DND-41 (cell line): ENCODE measurements around the gene OR4C12.
"Not testable (repeated sequence)": the region's sequence is repeated elsewhere in the genome, so short reads cannot be mapped to it uniquely, and the experiment has no call there.

Experiments used
- ATAC-seq: fragments of 200-7000 bp; cut with Tn5 transposase; 3 replicates; pipeline ENCODE4 v1.9.1; 2021; ENCODE audit warnings: low read depth; ENCODE audit not compliant: insufficient read depth
- DNase-seq: peaks from one replicate; pipeline ENCODE4 v3.0.0-alpha.2; 2020
- H2AFZ ChIP-seq: 2 replicates; pipeline ENCODE4 v1.6.0; 2012; ENCODE audit warnings: low read depth, low read length
- H3K27ac ChIP-seq: 2 replicates; pipeline ENCODE4 v1.5.1; 2012; ENCODE audit warnings: low read length, inconsistent platforms
- H3K27me3 ChIP-seq: fragments of 200-600 bp; sonication (generic); 2 replicates; pipeline ENCODE4 v1.6.0; 2012; ENCODE audit warnings: low read length, mild to moderate bottlenecking, inconsistent platforms; ENCODE audit not compliant: insufficient read depth, poor library complexity
- H3K36me3 ChIP-seq: 2 replicates; pipeline ENCODE4 v1.5.1; 2012; ENCODE audit warnings: low read length, inconsistent platforms; ENCODE audit not compliant: insufficient read depth
- H3K4me1 ChIP-seq: 2 replicates; pipeline ENCODE4 v1.5.1; 2012; ENCODE audit warnings: mild to moderate bottlenecking, low read length; ENCODE audit not compliant: insufficient read depth
- H3K4me2 ChIP-seq: 2 replicates; pipeline ENCODE4 v1.6.0; 2012; ENCODE audit warnings: mild to moderate bottlenecking, moderate library complexity, low read length, inconsistent platforms; ENCODE audit not compliant: insufficient read depth
- H3K4me3 ChIP-seq, 2 experiments: fragments of 200-600 bp in 1 of 2; shearing (Covaris generic) in 1 of 2; 2 replicates each; pipeline ENCODE4 v1.5.1; 2012 to 2016; ENCODE audit warnings: inconsistent platforms in 2 of 2, low read length in 2 of 2, mild to moderate bottlenecking in 2 of 2, low read depth in 1 of 2, moderate library complexity in 1 of 2
- H3K79me2 ChIP-seq: 2 replicates; pipeline ENCODE4 v1.6.0; 2012; ENCODE audit warnings: low read length, inconsistent platforms; ENCODE audit not compliant: insufficient read depth
- H3K9ac ChIP-seq: 2 replicates; pipeline ENCODE4 v1.6.0; 2012; ENCODE audit warnings: low read depth, mild to moderate bottlenecking, inconsistent platforms, low read length, moderate library complexity
- H3K9me3 ChIP-seq: 2 replicates; pipeline ENCODE4 v1.5.1; 2012; ENCODE audit warnings: low read length, moderate library complexity, mild to moderate bottlenecking, inconsistent platforms; ENCODE audit not compliant: insufficient read depth, severe bottlenecking
- H4K20me1 ChIP-seq: 2 replicates; pipeline ENCODE4 v1.6.0; 2012; ENCODE audit warnings: low read length; ENCODE audit not compliant: insufficient read depth
- CTCF ChIP-seq: IDR thresholded peaks from 2 replicates; pipeline ENCODE4 v1.5.1; 2012; ENCODE audit warnings: borderline replicate concordance, low read length, moderate library complexity, mild to moderate bottlenecking; ENCODE audit not compliant: poor library complexity, severe bottlenecking; ENCODE audit errors: extremely low read depth
- EZH2 ChIP-seq: IDR thresholded peaks from 3 replicates; pipeline ENCODE4 v1.6.1; 2012; ENCODE audit warnings: borderline replicate concordance, low read depth, mild to moderate bottlenecking, moderate library complexity, low read length, inconsistent platforms; ENCODE audit not compliant: severe bottlenecking

OR4C12 gene

GRCh38 chr11:49982435-49982834 lies at the start of gene OR4C12:
OR4C12 (minus strand) TSS chr11:49982535; CDS start chr11:49982501, 34 bp downstream.
- ATAC-seq, H3K4me2 ChIP-seq, H3K36me3 ChIP-seq, H3K79me2 ChIP-seq, H4K20me1 ChIP-seq, H3K4me3 ChIP-seq, H3K9me3 ChIP-seq, H3K9ac ChIP-seq, H3K27ac ChIP-seq, H2AFZ ChIP-seq, DNase-seq, H3K4me1 ChIP-seq, H3K27me3 ChIP-seq: not testable (repeated sequence)

- H2AFZ ChIP-seq, result no peak overlapping the region
- no peaks in the 10 kb centered on the region for H3K27me3 ChIP-seq
- H3K4me1 ChIP-seq, result no peaks in the 10 kb centered on the region
- H3K79me2 ChIP-seq, result no peaks in the 10 kb centered on the region
- DNase-seq, result no peak
- no peak for ATAC-seq
- no peak overlapping the region for H3K9ac ChIP-seq
- H3K9me3 ChIP-seq, result no peaks in the 10 kb centered on the region
- H3K36me3 ChIP-seq, result no peaks in the 10 kb centered on the region
- no peaks in the 10 kb centered on the region for H4K20me1 ChIP-seq
- no peak overlapping the region for H3K27ac ChIP-seq
- no peak overlapping the region for H3K4me3 ChIP-seq
- no peak overlapping the region for H3K4me2 ChIP-seq
- TF ChIP-seq CTCF (no peak), EZH2 (no peak)
Observed at GRCh38 chr11:50030193-50030592, 47.9 kb upstream of the OR4C12 start.

GRCh38 chr11:49995565-49995964 lies 13.2 kb upstream of the OR4C12 start:
- peak; percentile 72 for TF ChIP-seq CTCF
- TF ChIP-seq EZH2, result no peak
- H4K20me1 ChIP-seq, result no peaks in the 10 kb centered on the region
- no peak overlapping the region for H3K4me3 ChIP-seq
- H3K79me2 ChIP-seq, result no peaks in the 10 kb centered on the region
- peak; percentile 53; the same call in 1 of the 3 replicates for ATAC-seq
- H3K27me3 ChIP-seq, result no peaks in the 10 kb centered on the region
- H3K4me2 ChIP-seq, result no peak overlapping the region
- no peaks in the 10 kb centered on the region for H3K9me3 ChIP-seq
- no peaks in the 10 kb centered on the region for H3K4me1 ChIP-seq
- no peak overlapping the region for H2AFZ ChIP-seq
- no peak overlapping the region for H3K27ac ChIP-seq
- H3K36me3 ChIP-seq, result no peaks in the 10 kb centered on the region
- H3K9ac ChIP-seq, result no peak overlapping the region
- peak; percentile 55 for DNase-seq

- not testable (repeated sequence) for H3K4me1 ChIP-seq, H4K20me1 ChIP-seq, H3K4me3 ChIP-seq, H3K27me3 ChIP-seq, ATAC-seq, H3K36me3 ChIP-seq, H3K79me2 ChIP-seq, H3K27ac ChIP-seq, H3K9me3 ChIP-seq, H2AFZ ChIP-seq, H3K9ac ChIP-seq, H3K4me2 ChIP-seq, DNase-seq
Observed at GRCh38 chr11:49973439-49973838, 8.9 kb downstream of the OR4C12 start.
